K562 (cell line): Measurements from ENCODE around the gene MPIG6B. TPM values are rescaled to one million over a fixed set of nuclear protein-coding genes. Genes with fewer than 3 reads are reported as not detected.

ENCODE experiments used
- ARID4B ChIP-seq: sonication (generic); formaldehyde crosslinking; IDR thresholded peaks from 2 replicates; pipeline ENCODE4 v1.8.0; 2022; ENCODE audit warnings: mild to moderate bottlenecking, missing genetic modification reagents
- E2F5 ChIP-seq: sonication (generic); formaldehyde crosslinking; IDR thresholded peaks from 2 replicates; pipeline ENCODE4 v1.8.0; 2022; ENCODE audit warnings: mild to moderate bottlenecking, missing genetic modification reagents
- FOXM1 ChIP-seq, 2 experiments: fragments of 450-650 bp in 1 of 2; sonication (generic) in 1 of 2; formaldehyde crosslinking in 1 of 2; IDR thresholded peaks; 2 replicates each; pipeline versions ENCODE4 v1.6.1 to v1.9.0; 2017 to 2022; ENCODE audit warnings: low read depth in 2 of 2, mild to moderate bottlenecking in 2 of 2, missing genetic modification reagents in 1 of 2, moderate library complexity in 1 of 2
- GTF2F1 ChIP-seq: IDR thresholded peaks from 2 replicates; pipeline ENCODE4 v1.6.1; 2011; ENCODE audit warnings: low read depth, low read length, improper control_type of control experiment
- IRF9 ChIP-seq: fragments of 450-650 bp; IDR thresholded peaks from 2 replicates; pipeline ENCODE4 v1.6.1; 2016; ENCODE audit warnings: missing biosample characterization, missing genetic modification characterization
- SLC30A9 ChIP-seq: fragments of 250-450 bp; sonication (Bioruptor Pico); IDR thresholded peaks from 2 replicates; pipeline ENCODE4 v1.8.0; 2022; ENCODE audit warnings: mild to moderate bottlenecking, moderate library complexity
- SMAD4 ChIP-seq: fragments of 250-450 bp; sonication (Bioruptor Pico); conservative IDR thresholded peaks from 2 replicates; pipeline ENCODE4 v1.8.0; 2021; ENCODE audit warnings: inconsistent platforms, mild to moderate bottlenecking, moderate library complexity
- ZNF407 ChIP-seq: fragments of 450-650 bp; IDR thresholded peaks from 2 replicates; pipeline ENCODE4 v1.6.1; 2016; ENCODE audit warnings: low read depth
- ZNF561 ChIP-seq: fragments of 450-650 bp; formaldehyde crosslinking; conservative IDR thresholded peaks from 2 replicates; pipeline ENCODE4 v1.4.0; 2020; ENCODE audit warnings: mild to moderate bottlenecking, moderate library complexity
- ZNF766 ChIP-seq: fragments of 200-800 bp; sonication (Bioruptor generic); conservative IDR thresholded peaks from 2 replicates; pipeline ENCODE4 v1.6.1; 2016; ENCODE audit warnings: missing genetic modification characterization, missing compliant biosample characterization
- polyA plus RNA-seq, 8 experiments: library from polyadenylated mRNA; depleted of rRNA in 4 of 8; stranded (reverse) in 5 of 8; unstranded in 3 of 8; fragments of >200 nt; fragmentation: Nextera tagmentation in 2 of 8; fragmentation: Illumina TruSeq in 1 of 8; extraction: Ambion mirVana in 2 of 8; extraction: Trizol in 1 of 8; gene quantifications; 2 replicates each; pipeline versions ENCODE4 v1.2.1 to v1.2.3, GENCODE V29; 2011 to 2014; ENCODE audit warnings: inconsistent platforms in 1 of 8, missing spikeins in 1 of 8
- total RNA-seq, 7 experiments: library from RNA; depleted of rRNA in 6 of 7; stranded (reverse); fragments of >200 nt in 6 of 7; fragmentation: Illumina TruSeq in 2 of 7; extraction: Trizol in 2 of 7; gene quantifications; 2 replicates each; pipeline versions ENCODE4 v1.2.1 to v1.2.3, GENCODE V29; 2011 to 2021; ENCODE audit warnings: low replicate concordance in 1 of 7

Gene MPIG6B
- total and polyA plus RNA-seq, 9 of the 15 experiments (the other 6 are each of a cell fraction or from before 2014, with no cell fraction given) = 0.11 to 1.2 (median 0.28) TPM; not detected in 1

- no peak for TF ChIP-seq E2F5 (CRISPR knock-in tag)
- no peak for TF ChIP-seq ZNF407
- peak; percentile 50; the same call in 1 of the 2 replicates for TF ChIP-seq ARID4B
- peak; percentile 18; the same call in 1 of the 2 replicates for TF ChIP-seq SMAD4 (CRISPR knock-in tag)
- TF ChIP-seq ZNF766 (CRISPR knock-in tag) = no peak
- TF ChIP-seq SLC30A9 (CRISPR knock-in tag) = no peak
- no peak for TF ChIP-seq IRF9
- no peak for TF ChIP-seq FOXM1 (IDR thresholded peaks at IDR 0.05; ENCODE audit: low read depth)
- no peak for TF ChIP-seq FOXM1 (CRISPR knock-in tag; IDR thresholded peaks at IDR 0.05; ENCODE audit: low read depth)
- TF ChIP-seq ZNF561 = no peak
- TF ChIP-seq GTF2F1 = no peak
These were observed 42.7 kb upstream of the MPIG6B start, which contains the start of gene LY6G5C (continued) for GRCh38 chr6:31680226-31681134.
